HEK293 (cell line): Measurements from ENCODE around the gene MAP4K4.

Experiments
- CTCF ChIA-PET: fragments of 350-600 bp; formaldehyde crosslinking; extraction: SDS; loops from one replicate; lab custom pipeline; 2021; ENCODE audit warnings: antibody characterized with exemption; lab: Yijun Ruan, JAX
- POLR2A ChIA-PET: fragments of 300-600 bp; formaldehyde crosslinking; extraction: SDS; loops from one replicate; lab custom pipeline; 2020; ENCODE audit warnings: antibody characterized with exemption, inconsistent platforms; lab: Yijun Ruan, JAX
- H3K27ac ChIP-seq: fragments of 200-500 bp; sonication (Bioruptor generic); 2 replicates; pipeline ENCODE4 v1.5.1; 2014; ENCODE audit warnings: low read depth, low read length, control low read depth, inconsistent platforms; ENCODE audit errors: extremely low read depth
- H3K36me3 ChIP-seq, 2 experiments: fragments of 200-500 bp in 1 of 2; sonication (Bioruptor generic) in 1 of 2; 1 replicate in 1 of 2; 2 replicates in 1 of 2; pipeline ENCODE4 v1.5.1; 2014 to 2017; ENCODE audit warnings: inconsistent platforms in 2 of 2, low read length in 2 of 2; ENCODE audit not compliant: control insufficient read depth in 2 of 2, insufficient read depth in 1 of 2
- H3K4me1 ChIP-seq: fragments of 200-500 bp; sonication (Bioruptor generic); 2 replicates; pipeline ENCODE4 v1.5.1; 2014; ENCODE audit warnings: mild to moderate bottlenecking, low read length, inconsistent platforms; ENCODE audit not compliant: control insufficient read depth, insufficient read depth
- H3K4me3 ChIP-seq: 2 replicates; pipeline ENCODE4 v1.5.1; 2011; ENCODE audit warnings: low read depth, mild to moderate bottlenecking, control low read depth, low read length, moderate library complexity
- H3K9me3 ChIP-seq: fragments of 200-500 bp; sonication (Bioruptor generic); 2 replicates; pipeline ENCODE4 v1.5.1; 2014; ENCODE audit warnings: low read depth, low read length, inconsistent platforms; ENCODE audit not compliant: control insufficient read depth, insufficient read depth
- CTCF ChIP-seq: fragments of 450-650 bp; formaldehyde crosslinking; IDR thresholded peaks from 2 replicates; pipeline ENCODE4 v1.5.1; 2016; ENCODE audit warnings: missing biosample characterization, missing genetic modification characterization
- OSR2 ChIP-seq: fragments of 450-650 bp; formaldehyde crosslinking; IDR thresholded peaks from 2 replicates; pipeline ENCODE4 v1.5.1; 2016; ENCODE audit warnings: missing biosample characterization, missing genetic modification characterization
- SCRT1 ChIP-seq: fragments of 450-650 bp; formaldehyde crosslinking; IDR thresholded peaks from 2 replicates; pipeline ENCODE4 v1.5.1; 2016; ENCODE audit warnings: missing biosample characterization, missing genetic modification characterization, borderline replicate concordance
- SCRT2 ChIP-seq: fragments of 450-650 bp; formaldehyde crosslinking; IDR thresholded peaks from 2 replicates; pipeline ENCODE4 v1.5.1; 2016; ENCODE audit warnings: missing biosample characterization, missing genetic modification characterization
- ZFP3 ChIP-seq: fragments of 450-650 bp; formaldehyde crosslinking; IDR thresholded peaks from 2 replicates; pipeline ENCODE4 v1.5.1; 2016; ENCODE audit warnings: low read depth, missing biosample characterization, missing genetic modification characterization
- ZNF140 ChIP-seq: fragments of 450-650 bp; formaldehyde crosslinking; IDR thresholded peaks from 2 replicates; pipeline ENCODE4 v1.5.1; 2016; ENCODE audit warnings: missing biosample characterization, missing genetic modification characterization
- ZNF16 ChIP-seq: fragments of 450-650 bp; formaldehyde crosslinking; IDR thresholded peaks from 2 replicates; pipeline ENCODE4 v1.5.1; 2016; ENCODE audit warnings: low read depth, missing biosample characterization, missing genetic modification characterization
- ZNF302 ChIP-seq: fragments of 450-650 bp; formaldehyde crosslinking; IDR thresholded peaks from 2 replicates; pipeline ENCODE4 v1.5.1; 2016; ENCODE audit warnings: missing biosample characterization, missing genetic modification characterization, low read depth
- ZNF354C ChIP-seq: fragments of 450-650 bp; formaldehyde crosslinking; IDR thresholded peaks from 2 replicates; pipeline ENCODE4 v1.5.1; 2016; ENCODE audit warnings: missing biosample characterization, missing genetic modification characterization, low read depth, borderline replicate concordance
- ZNF514 ChIP-seq: fragments of 450-650 bp; formaldehyde crosslinking; IDR thresholded peaks from 2 replicates; pipeline ENCODE4 v1.5.1; 2016; ENCODE audit warnings: missing biosample characterization, missing genetic modification characterization
- ZNF530 ChIP-seq: fragments of 450-650 bp; formaldehyde crosslinking; IDR thresholded peaks from 2 replicates; pipeline ENCODE4 v1.5.1; 2016; ENCODE audit warnings: low read depth, missing biosample characterization, missing genetic modification characterization
- ZNF571 ChIP-seq: fragments of 450-650 bp; formaldehyde crosslinking; IDR thresholded peaks from 2 replicates; pipeline ENCODE4 v1.5.0; 2017; ENCODE audit warnings: missing biosample characterization, missing genetic modification characterization
- ZNF596 ChIP-seq: fragments of 450-650 bp; IDR thresholded peaks from 2 replicates; pipeline ENCODE4 v1.5.0; 2018; ENCODE audit warnings: missing biosample characterization, mild to moderate bottlenecking, missing genetic modification characterization, moderate library complexity
- ZNF623 ChIP-seq: fragments of 450-650 bp; formaldehyde crosslinking; IDR thresholded peaks from 2 replicates; pipeline ENCODE4 v1.5.1; 2016; ENCODE audit warnings: missing biosample characterization, missing genetic modification characterization
- ZNF624 ChIP-seq: fragments of 450-650 bp; formaldehyde crosslinking; IDR thresholded peaks from 2 replicates; pipeline ENCODE4 v1.5.1; 2017; ENCODE audit warnings: missing biosample characterization, missing genetic modification characterization
- ZNF629 ChIP-seq: fragments of 450-650 bp; formaldehyde crosslinking; IDR thresholded peaks from 2 replicates; pipeline ENCODE4 v1.5.1; 2017; ENCODE audit warnings: missing biosample characterization, missing genetic modification characterization
- ZNF654 ChIP-seq: fragments of 450-650 bp; formaldehyde crosslinking; IDR thresholded peaks from 2 replicates; pipeline ENCODE4 v1.5.1; 2016; ENCODE audit warnings: low read depth, missing biosample characterization, missing genetic modification characterization
- ZNF768 ChIP-seq: fragments of 450-650 bp; formaldehyde crosslinking; IDR thresholded peaks from 2 replicates; pipeline ENCODE4 v1.5.1; 2018; ENCODE audit warnings: missing biosample characterization, mild to moderate bottlenecking, missing genetic modification characterization

Gene MAP4K4

GRCh38 chr2:101820519-101820918 is 123.0 kb downstream of the MAP4K4 start:
- TF ChIP-seq ZNF140 (tag by site-specific recombination) (no peak), ZNF16 (tag by site-specific recombination) (no peak), OSR2 (peak; percentile 61), ZNF624 (tag by site-specific recombination) (no peak)
- Histone ChIP-seq H3K4me1 (peaks cover 10% of the 10 kb centered on the region), H3K4me3 (no peak overlapping the region), H3K36me3 (peaks cover 0 to 7% of the 10 kb centered on the region in 2 experiments; a peak in 1 of 3 replicates), H3K9me3 (no peaks in the 10 kb centered on the region), H3K27ac (no peak overlapping the region)
- ChIA-PET CTCF (interaction anchor here (0.7 kb wide), 1 partner anchor 110 kb away, joined by 3 read pairs; no protein-coding TSS in a partner anchor), POLR2A (no interaction called here)

- Histone ChIP-seq H3K27ac (no peak overlapping the region), H3K4me3 (no peak overlapping the region), H3K36me3 (peaks cover 0 to 13% of the 10 kb centered on the region in 2 experiments; a peak in 1 of 3 replicates), H3K9me3 (no peaks in the 10 kb centered on the region), H3K4me1 (peaks cover 3% of the 10 kb centered on the region; the same call in 1 of the 2 replicates)
- ChIA-PET CTCF (interaction anchor here (0.6 to 1.3 kb wide), 6 partner anchors 8 to 331 kb away, joined by 3 to 9 read pairs (median 4); no protein-coding TSS in a partner anchor), POLR2A (no interaction called here)
- TF ChIP-seq ZNF354C (tag by site-specific recombination) (no peak), ZNF514 (tag by site-specific recombination) (no peak), ZNF768 (tag by site-specific recombination) (no peak), ZNF571 (no peak), ZNF596 (tag by site-specific recombination) (no peak), ZNF302 (tag by site-specific recombination) (no peak), ZNF629 (no peak), SCRT2 (tag by site-specific recombination) (no peak)
Measured at GRCh38 chr2:101821059-101821805, 123.7 kb downstream of the MAP4K4 start.

GRCh38 chr2:101821828-101822458 is 124.4 kb downstream of the MAP4K4 start:
- CTCF ChIA-PET = interaction anchor here (0.6 to 1.8 kb wide), 8 partner anchors 9 to 330 kb away, joined by 3 to 9 read pairs (median 4); no protein-coding TSS in a partner anchor
- no peak overlapping the region for H3K27ac ChIP-seq

GRCh38 chr2:101823347-101823791 is 125.9 kb downstream of the MAP4K4 start:
- Histone ChIP-seq H3K27ac (no peak overlapping the region), H3K4me3 (no peak overlapping the region), H3K9me3 (no peaks in the 10 kb centered on the region), H3K4me1 (peaks cover 3% of the 10 kb centered on the region; the same call in 1 of the 2 replicates), H3K36me3 (peaks cover 0 to 30% of the 10 kb centered on the region in 2 experiments; a peak in 1 of 3 replicates)
- POLR2A ChIA-PET = no interaction called here
- no peak for TF ChIP-seq ZFP3 (tag by site-specific recombination)
- TF ChIP-seq ZNF654 (tag by site-specific recombination) = peak; percentile 15; the same call in 1 of the 2 replicates
- TF ChIP-seq SCRT1 (tag by site-specific recombination) = no peak
- TF ChIP-seq CTCF (tag by site-specific recombination) = peak; percentile 38; the same call in 1 of the 2 replicates
- CTCF ChIA-PET = interaction anchor here (0.6 to 1.8 kb wide), 8 partner anchors 17 to 685 kb away, joined by 3 to 4 read pairs (median 3); no protein-coding TSS in a partner anchor

More at GRCh38 chr2:101821828-101822458, 124.4 kb downstream of the MAP4K4 start:
- no peak overlapping the region for H3K4me3 ChIP-seq
- TF ChIP-seq ZNF530 (tag by site-specific recombination) (no peak), ZNF623 (tag by site-specific recombination) (no peak)
- peaks cover 0 to 20% of the 10 kb centered on the region in 2 experiments; a peak in 1 of 3 replicates for H3K36me3 ChIP-seq
- H3K9me3 ChIP-seq = no peaks in the 10 kb centered on the region
- H3K4me1 ChIP-seq = peaks cover 3% of the 10 kb centered on the region; the same call in 1 of the 2 replicates
- POLR2A ChIA-PET = interaction anchor here (0.7 kb wide), 1 partner anchor 125 kb away, joined by 3 read pairs; no protein-coding TSS in a partner anchor
